Measurements from ENCODE around the gene UBALD1.

Gene UBALD1

DNA sequence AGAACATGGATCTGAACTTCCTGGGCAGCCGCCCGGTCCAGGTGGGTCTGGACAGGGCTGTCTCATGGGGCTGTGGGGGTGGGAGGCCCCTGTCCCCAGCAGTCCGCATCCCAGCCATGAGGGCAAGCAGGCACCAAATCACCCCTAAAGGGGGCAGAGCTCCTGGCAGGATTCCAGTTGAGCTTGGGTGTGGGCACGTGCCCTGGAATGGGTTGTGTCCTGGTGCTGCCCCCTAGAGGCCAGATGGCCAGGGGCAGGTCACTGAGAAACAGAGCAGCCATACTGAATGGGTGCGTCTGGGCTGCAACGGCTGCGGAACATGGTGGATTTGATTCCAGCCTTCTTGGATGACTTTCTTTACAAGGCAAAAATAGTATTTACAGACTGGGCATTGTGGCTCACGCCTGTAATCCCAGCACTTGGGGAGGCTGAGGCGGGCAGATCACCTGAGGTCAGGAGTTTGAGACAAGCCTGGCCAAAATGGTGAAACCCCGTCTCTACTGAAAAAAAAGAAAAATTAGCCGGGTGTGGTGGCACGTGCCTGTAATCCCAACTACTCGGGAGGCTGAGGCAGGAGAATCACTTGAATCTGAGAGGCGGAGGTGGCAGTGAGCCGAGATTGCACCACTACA, 35.9 kb upstream of the UBALD1 start:
- TF ChIP-seq, protein P1, sequence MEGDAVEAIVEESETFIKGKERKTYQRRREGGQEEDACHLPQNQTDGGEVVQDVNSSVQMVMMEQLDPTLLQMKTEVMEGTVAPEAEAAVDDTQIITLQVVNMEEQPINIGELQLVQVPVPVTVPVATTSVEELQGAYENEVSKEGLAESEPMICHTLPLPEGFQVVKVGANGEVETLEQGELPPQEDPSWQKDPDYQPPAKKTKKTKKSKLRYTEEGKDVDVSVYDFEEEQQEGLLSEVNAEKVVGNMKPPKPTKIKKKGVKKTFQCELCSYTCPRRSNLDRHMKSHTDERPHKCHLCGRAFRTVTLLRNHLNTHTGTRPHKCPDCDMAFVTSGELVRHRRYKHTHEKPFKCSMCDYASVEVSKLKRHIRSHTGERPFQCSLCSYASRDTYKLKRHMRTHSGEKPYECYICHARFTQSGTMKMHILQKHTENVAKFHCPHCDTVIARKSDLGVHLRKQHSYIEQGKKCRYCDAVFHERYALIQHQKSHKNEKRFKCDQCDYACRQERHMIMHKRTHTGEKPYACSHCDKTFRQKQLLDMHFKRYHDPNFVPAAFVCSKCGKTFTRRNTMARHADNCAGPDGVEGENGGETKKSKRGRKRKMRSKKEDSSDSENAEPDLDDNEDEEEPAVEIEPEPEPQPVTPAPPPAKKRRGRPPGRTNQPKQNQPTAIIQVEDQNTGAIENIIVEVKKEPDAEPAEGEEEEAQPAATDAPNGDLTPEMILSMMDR (IDR thresholded peaks at IDR 0.05) = peak; percentile 93

DNA sequence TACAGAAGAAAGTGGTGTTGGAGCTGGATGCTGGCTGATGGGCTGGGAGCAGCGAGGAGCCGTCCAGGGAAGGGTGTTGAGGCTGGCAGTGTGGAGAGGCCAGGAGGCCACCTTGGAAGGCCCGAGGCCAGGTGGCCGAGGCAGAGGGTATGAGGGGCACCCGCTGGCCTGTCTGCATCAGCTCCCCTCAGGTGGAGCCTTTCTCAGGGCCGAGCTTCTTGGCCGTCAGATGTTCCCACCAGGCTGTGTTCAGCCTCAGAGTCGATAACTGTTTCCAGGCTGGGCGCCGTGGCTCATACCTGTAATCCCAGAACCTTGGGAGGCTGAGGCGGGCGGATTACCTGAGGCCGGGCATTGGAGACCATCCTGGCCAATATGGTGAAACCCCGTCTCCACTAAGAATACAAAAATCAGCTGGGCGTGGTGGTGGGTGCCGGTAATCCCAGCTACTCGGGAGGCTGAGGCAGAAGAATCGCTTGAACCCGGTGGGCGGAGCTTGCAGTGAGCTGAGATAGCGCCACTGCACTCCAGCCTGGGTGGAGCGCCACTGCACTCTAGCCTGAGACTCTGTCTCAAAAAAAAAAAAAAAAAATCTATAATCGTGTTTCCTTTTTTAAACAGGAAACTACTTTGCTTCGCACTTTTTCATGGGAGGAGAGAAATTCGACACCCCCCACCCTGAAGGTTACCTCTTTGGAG, 35.2 kb upstream of the UBALD1 start:
- TF ChIP-seq, protein P1 (IDR thresholded peaks at IDR 0.05) = no peak

DNA sequence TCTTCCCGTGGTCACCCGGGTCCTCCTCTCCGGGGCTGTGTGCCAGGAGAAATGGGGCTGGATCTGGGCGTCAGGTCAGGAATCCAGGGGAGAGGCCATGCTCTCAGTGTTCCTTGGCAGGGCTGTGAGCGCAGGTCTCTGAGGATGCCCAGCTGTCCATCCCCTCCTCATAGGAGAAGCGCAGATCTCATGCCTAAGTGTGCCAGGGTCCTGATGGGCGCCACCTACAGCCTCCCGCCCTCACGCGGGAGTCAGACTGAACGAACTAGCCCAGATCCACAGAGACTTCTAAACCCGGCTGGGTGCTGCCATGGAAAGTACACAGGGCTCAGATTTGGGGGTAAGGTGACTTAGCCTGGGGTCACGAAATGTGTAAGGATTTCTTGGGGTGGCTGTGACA, 34.2 kb upstream of the UBALD1 start:
- TF ChIP-seq, protein P1 (IDR thresholded peaks at IDR 0.05) = no peak

DNA sequence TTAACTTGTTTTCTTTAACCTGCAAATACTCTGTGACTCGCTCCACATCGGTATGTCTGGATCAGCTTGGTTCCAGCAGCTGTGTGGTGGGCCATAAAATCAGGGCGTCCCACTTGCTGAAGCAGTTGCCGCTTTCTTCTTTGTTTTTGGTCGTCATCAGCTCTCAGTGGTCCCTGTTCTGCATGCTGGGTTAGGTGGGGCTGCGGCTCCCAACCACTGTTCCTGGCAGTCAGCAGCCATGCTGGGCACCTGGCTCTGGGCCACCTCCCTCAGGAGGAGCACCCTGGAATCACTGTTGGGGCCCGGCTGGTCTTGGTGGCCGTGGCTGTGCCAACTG, 32.9 kb upstream of the UBALD1 start:
- TF ChIP-seq, protein P1 (IDR thresholded peaks at IDR 0.05) = no peak

GRCh38 chr16:4646773-4647643, 32.3 kb upstream of the UBALD1 start:
- TF ChIP-seq, protein P1 (IDR thresholded peaks at IDR 0.05) = no peak

- TF ChIP-seq, protein P1 (IDR thresholded peaks at IDR 0.05) = no peak
These were observed 27.2 kb upstream of the UBALD1 start for GRCh38 chr16:4641895-4642294.

DNA sequence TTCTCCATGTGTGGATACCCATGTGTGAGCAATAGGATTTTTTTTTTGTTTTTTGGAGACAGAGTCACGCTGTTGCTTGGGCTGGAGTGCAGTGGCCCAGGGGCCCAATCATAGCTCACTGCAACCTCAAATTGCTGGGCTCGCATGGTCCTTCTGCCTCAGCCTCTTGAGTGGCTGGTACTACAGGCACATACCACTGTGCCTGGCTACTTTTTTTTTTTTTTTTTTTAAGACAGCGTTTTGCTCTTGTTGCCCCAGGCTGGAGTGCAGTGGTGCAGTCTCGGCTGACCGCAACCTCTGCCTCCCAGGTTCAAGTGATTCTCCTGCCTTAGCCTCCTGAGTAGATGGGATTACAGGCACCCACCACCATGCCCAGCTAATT, 26.6 kb upstream of the UBALD1 start:
- TF ChIP-seq, protein P1 (IDR thresholded peaks at IDR 0.05) = no peak
